Stimulated activated CD8-positive, alpha-beta memory T cell treated with anti-CD3 and anti-CD28 coated beads, Interleukin-4, amount 100 ng/mL, for 24 hours (primary cell): ENCODE results near the gene MRPL12.

Source experiments
- DNase-seq: peaks from one replicate; pipeline ENCODE4 v3.0.0-alpha.2; 2020; ENCODE audit warnings: low read depth

Gene MRPL12

GRCh38 chr17:81740395-81740961, 37.3 kb downstream of the MRPL12 start:
- DNase-seq, result no peak

DNA sequence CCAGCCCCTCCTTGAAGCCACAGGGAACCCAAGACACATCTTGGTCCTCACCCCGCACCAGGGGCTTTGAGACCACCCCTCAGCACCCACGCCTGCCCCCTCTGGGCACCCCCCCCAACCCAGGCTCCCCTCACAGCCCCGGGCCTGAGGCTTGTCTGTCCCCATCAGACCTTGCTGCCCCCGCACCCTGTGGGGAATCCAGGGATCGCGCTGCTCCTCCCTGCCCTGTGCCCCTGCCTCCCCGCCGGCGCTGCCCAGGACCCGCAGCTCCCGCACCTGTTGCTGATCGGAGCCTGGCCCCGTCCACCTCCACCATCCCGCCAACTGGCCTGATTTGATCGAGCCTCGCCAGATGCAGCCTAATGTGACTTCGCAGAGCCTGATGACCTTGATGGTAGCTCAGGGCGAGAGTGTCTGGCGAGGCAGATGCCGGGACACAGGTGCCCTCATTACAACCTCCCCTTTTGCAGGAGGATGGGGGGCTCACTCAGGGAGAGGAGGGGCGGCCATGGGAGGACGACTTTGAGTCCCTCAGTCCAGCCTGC, 38.0 kb downstream of the MRPL12 start:
- DNase-seq, result no peak

DNA sequence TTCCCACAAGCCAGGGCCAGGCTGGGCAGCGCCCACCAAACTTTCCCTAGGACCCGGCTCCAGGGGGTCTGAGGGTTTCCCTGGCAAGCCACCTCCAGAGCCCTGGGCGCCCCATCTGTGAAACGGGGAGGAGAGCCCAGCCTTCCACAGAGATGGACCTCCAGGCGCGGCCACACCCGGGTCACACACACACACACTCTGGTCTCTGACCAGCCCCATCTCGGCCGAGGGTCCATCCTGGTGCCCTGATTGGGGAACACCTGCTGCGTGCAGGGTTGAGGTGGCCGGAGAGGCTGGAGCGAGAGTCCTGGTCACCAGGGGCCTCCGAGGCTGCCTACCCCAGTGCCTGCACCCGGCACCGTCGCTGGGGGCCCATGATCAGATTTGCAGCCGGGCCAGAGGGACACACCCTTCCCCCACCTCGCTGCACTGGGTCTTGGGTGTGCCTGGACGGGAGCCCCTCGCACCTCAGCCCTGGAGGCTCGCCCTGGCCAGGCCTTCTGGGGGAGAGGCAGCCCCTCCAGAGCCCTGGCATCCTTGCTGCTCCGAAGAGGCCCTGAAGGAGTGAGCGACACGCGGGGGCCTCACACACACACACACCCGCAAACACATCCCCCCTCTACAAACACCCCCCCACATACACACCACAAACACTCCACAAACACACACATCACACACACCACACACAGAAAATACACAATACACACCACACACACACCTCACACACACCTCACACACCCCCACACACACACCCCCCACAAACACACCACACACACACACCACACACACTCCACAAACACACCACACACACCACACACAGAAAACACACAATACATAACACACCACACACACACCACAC, 38.7 kb downstream of the MRPL12 start:
- no peak for DNase-seq
